Suppressor macrophage (primary cell): ENCODE measurements around the gene SLC16A6.
"Not testable (repeated sequence)": the region's sequence is repeated elsewhere in the genome, so short reads cannot be mapped to it uniquely, and the experiment has no call there.

ENCODE experiments used
- DNase-seq, 4 experiments: peaks; one replicate each; pipeline ENCODE4 v3.0.0-alpha.2; 2020 to 2022
- total RNA-seq, 17 experiments: gene quantifications; one replicate each; lab custom pipeline; 2026; ENCODE audit warnings: mixed read lengths in 6 of 17, inconsistent platforms in 3 of 17; lab: John Stamatoyannopoulos, UW

Gene SLC16A6
- 8.0 to 69.8 (median 32.6) reads per million in 17 experiments for total RNA-seq

GRCh38 chr17:68290955-68291835 is at the start of gene SLC16A6, which contains the start of gene ARSG:
Gene SLC16A6, minus strand, starts transcription at chr17:68291127. Its CDS starts 12,807 bp downstream, at chr17:68278320.
Gene ARSG, plus strand, starts transcription at chr17:68291495. Its CDS starts 15,999 bp downstream, at chr17:68307494.
- peak; percentile 93 to 97 (median 96) for DNase-seq

GRCh38 chr17:68334393-68334792 is 43.5 kb upstream of the SLC16A6 start:
- no peak for DNase-seq

- not testable (repeated sequence) for DNase-seq
Observed at GRCh38 chr17:68331932-68332331, 41.0 kb upstream of the SLC16A6 start.

GRCh38 chr17:68329331-68329730 is 38.4 kb upstream of the SLC16A6 start:
- no peak for DNase-seq

- no peak for DNase-seq
Observed at GRCh38 chr17:68328676-68329075, 37.7 kb upstream of the SLC16A6 start.

- DNase-seq, result no peak
Observed at GRCh38 chr17:68327823-68328557, 37.1 kb upstream of the SLC16A6 start.

GRCh38 chr17:68326681-68327080 is 35.8 kb upstream of the SLC16A6 start:
- DNase-seq, result peak in 2 of 4 experiments; percentile 36 to 37

- no peak for DNase-seq
Observed at GRCh38 chr17:68325961-68326360, 35.0 kb upstream of the SLC16A6 start.

- DNase-seq, result no peak
Observed at GRCh38 chr17:68324654-68325336, 33.9 kb upstream of the SLC16A6 start.

GRCh38 chr17:68324114-68324513 is 33.2 kb upstream of the SLC16A6 start:
- peak; percentile 24 to 56 (median 49) for DNase-seq

- DNase-seq, result no peak
Observed at GRCh38 chr17:68322630-68323029, 31.7 kb upstream of the SLC16A6 start.

- DNase-seq, result no peak
Observed at GRCh38 chr17:68321556-68321954, 30.6 kb upstream of the SLC16A6 start.

- no peak for DNase-seq
Observed at GRCh38 chr17:68320943-68321555, 30.1 kb upstream of the SLC16A6 start.

- DNase-seq, result no peak
Observed at GRCh38 chr17:68320311-68320865, 29.5 kb upstream of the SLC16A6 start.

GRCh38 chr17:68319410-68320162 is 28.7 kb upstream of the SLC16A6 start:
- DNase-seq, result peak; percentile 49 to 81 (median 74)

- DNase-seq, result peak; percentile 69 to 88 (median 76)
Observed at GRCh38 chr17:68318103-68318991, 27.4 kb upstream of the SLC16A6 start.

- no peak for DNase-seq
Observed at GRCh38 chr17:68317458-68317857, 26.5 kb upstream of the SLC16A6 start.

- DNase-seq, result no peak
Observed at GRCh38 chr17:68315930-68316329, 25.0 kb upstream of the SLC16A6 start.

GRCh38 chr17:68314916-68315535 is 24.1 kb upstream of the SLC16A6 start:
- DNase-seq, result peak; percentile 77 to 91 (median 82)

- peak; percentile 45 to 77 (median 62) for DNase-seq
Observed at GRCh38 chr17:68310152-68310551, 19.2 kb upstream of the SLC16A6 start.
